MM.1S (cell line): ENCODE measurements around the gene SLC8A1.

Experiments used
- DNase-seq: peaks from one replicate; pipeline ENCODE4 v3.0.0-alpha.2; 2015
- H2AFZ ChIP-seq: fragments of 300-600 bp; sonication (generic); 2 replicates; pipeline ENCODE4 v1.6.0; 2016; ENCODE audit warnings: antibody characterized with exemption, low read length
- H3F3A ChIP-seq: fragments of 300-600 bp; sonication (generic); 2 replicates; pipeline ENCODE4 v1.6.1; 2016; ENCODE audit warnings: mild to moderate bottlenecking, antibody characterized with exemption, low read length, moderate library complexity, mixed read lengths; ENCODE audit not compliant: insufficient read depth
- H3K27ac ChIP-seq: fragments of 300-600 bp; sonication (generic); 2 replicates; pipeline ENCODE4 v1.5.1; 2016; ENCODE audit warnings: mild to moderate bottlenecking, low read length
- H3K27me3 ChIP-seq: fragments of 300-600 bp; sonication (generic); replicated peaks from 2 replicates; pipeline ENCODE4 v1.6.0; 2016; ENCODE audit warnings: low read length; ENCODE audit not compliant: insufficient read depth
- H3K36me3 ChIP-seq: fragments of 300-600 bp; sonication (generic); replicated peaks from 2 replicates; pipeline ENCODE4 v1.6.1; 2016; ENCODE audit warnings: mild to moderate bottlenecking, low read length, mixed read lengths; ENCODE audit not compliant: insufficient read depth
- H3K4me1 ChIP-seq: fragments of 300-600 bp; sonication (generic); 2 replicates; pipeline ENCODE4 v1.6.1; 2016; ENCODE audit warnings: low read length, mixed read lengths
- H3K4me2 ChIP-seq: fragments of 300-600 bp; sonication (generic); 2 replicates; pipeline ENCODE4 v1.6.0; 2016; ENCODE audit warnings: low read depth, low read length
- H3K4me3 ChIP-seq: fragments of 300-600 bp; sonication (generic); 2 replicates; pipeline ENCODE4 v1.5.1; 2016; ENCODE audit warnings: low read length, mixed read lengths
- H3K79me2 ChIP-seq: fragments of 300-600 bp; sonication (generic); 2 replicates; pipeline ENCODE4 v1.6.1; 2016; ENCODE audit warnings: mixed run types, low read length, mixed read lengths
- H3K9ac ChIP-seq: fragments of 300-600 bp; sonication (generic); 2 replicates; pipeline ENCODE4 v1.6.1; 2016; ENCODE audit warnings: low read length, mixed read lengths
- H3K9me2 ChIP-seq: fragments of 300-600 bp; sonication (generic); replicated peaks from 2 replicates; pipeline ENCODE4 v1.6.1; 2016; ENCODE audit warnings: mild to moderate bottlenecking, low read length, mixed read lengths; ENCODE audit not compliant: insufficient read depth
- H3K9me3 ChIP-seq: fragments of 300-600 bp; sonication (generic); replicated peaks from 2 replicates; pipeline ENCODE4 v1.6.1; 2016; ENCODE audit warnings: mild to moderate bottlenecking, low read length, mixed read lengths; ENCODE audit not compliant: insufficient read depth
- H4K20me1 ChIP-seq: fragments of 300-600 bp; sonication (generic); 2 replicates; pipeline ENCODE4 v1.6.1; 2016; ENCODE audit warnings: mild to moderate bottlenecking, low read length, moderate library complexity, mixed read lengths; ENCODE audit not compliant: insufficient read depth
- EZH2 ChIP-seq: fragments of 300-600 bp; sonication (generic); optimal IDR thresholded peaks from 2 replicates; pipeline ENCODE3; 2017; ENCODE audit warnings: low read depth, mild to moderate bottlenecking, antibody characterized with exemption, low read length, mixed read lengths
- EZH2phosphoT487 ChIP-seq: fragments of 300-600 bp; sonication (generic); IDR thresholded peaks from 2 replicates; pipeline ENCODE4 v1.6.1; 2018; ENCODE audit warnings: antibody characterized with exemption, low read length
- TF ChIP-seq, protein P1 (sequence below): fragments of 300-600 bp; sonication (generic); IDR thresholded peaks from 2 replicates; pipeline ENCODE4 v1.5.1; 2016; ENCODE audit warnings: antibody characterized with exemption, low read length, mixed read lengths

The SLC8A1 gene

DNA sequence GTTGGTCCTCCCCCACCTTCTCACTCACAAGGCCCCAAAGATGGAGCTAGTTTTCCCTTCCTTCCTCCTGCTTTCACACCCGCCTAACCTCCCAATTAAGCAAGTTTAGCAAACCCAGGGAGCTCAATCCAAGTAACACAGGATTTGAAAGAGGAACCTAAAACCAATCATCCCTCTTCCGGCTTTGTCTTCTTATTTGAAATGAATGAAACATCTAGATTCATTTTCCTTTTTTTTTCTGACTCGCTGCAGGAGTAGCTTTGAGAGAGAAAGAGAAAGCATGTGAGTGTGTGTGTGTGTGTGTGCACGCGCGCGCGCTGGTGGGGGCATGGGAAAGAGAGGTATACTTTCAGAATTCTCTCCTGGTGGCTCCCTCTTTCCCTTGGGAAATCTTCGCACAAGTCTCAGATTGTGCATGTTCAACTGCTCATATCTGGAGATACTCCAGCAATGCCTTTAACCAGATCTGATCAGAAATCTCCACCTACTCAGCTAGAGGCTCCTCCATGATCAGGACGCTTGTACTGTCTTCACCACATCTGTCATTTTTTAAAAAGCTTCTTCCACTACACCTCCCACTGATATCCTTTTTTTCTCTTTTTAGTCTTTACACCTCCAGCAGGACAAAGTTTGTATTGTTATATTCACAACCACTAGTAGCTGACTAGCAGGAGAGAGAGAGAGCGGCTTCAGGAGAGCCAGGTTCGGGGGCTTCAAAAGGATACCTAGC is 1.7 kb downstream of the SLC8A1 start:
- Histone ChIP-seq H3F3A (peaks cover 12% of the 10 kb centered on the region; the same call in 1 of the 2 replicates), H3K4me3 (peak overlapping the region; percentile 69), H3K79me2 (no peaks in the 10 kb centered on the region), H3K4me2 (peak overlapping the region; percentile 99), H4K20me1 (no peaks in the 10 kb centered on the region), H3K9me3 (no peaks in the 10 kb centered on the region), H3K36me3 (no peaks in the 10 kb centered on the region), H3K27me3 (no peaks in the 10 kb centered on the region), H3K9ac (peak overlapping the region; percentile 1; the same call in 1 of the 2 replicates), H3K27ac (no peak overlapping the region), H3K4me1 (no peaks in the 10 kb centered on the region), H3K9me2 (no peaks in the 10 kb centered on the region), H2AFZ (peak overlapping the region; percentile 88)
- TF ChIP-seq, protein P1, sequence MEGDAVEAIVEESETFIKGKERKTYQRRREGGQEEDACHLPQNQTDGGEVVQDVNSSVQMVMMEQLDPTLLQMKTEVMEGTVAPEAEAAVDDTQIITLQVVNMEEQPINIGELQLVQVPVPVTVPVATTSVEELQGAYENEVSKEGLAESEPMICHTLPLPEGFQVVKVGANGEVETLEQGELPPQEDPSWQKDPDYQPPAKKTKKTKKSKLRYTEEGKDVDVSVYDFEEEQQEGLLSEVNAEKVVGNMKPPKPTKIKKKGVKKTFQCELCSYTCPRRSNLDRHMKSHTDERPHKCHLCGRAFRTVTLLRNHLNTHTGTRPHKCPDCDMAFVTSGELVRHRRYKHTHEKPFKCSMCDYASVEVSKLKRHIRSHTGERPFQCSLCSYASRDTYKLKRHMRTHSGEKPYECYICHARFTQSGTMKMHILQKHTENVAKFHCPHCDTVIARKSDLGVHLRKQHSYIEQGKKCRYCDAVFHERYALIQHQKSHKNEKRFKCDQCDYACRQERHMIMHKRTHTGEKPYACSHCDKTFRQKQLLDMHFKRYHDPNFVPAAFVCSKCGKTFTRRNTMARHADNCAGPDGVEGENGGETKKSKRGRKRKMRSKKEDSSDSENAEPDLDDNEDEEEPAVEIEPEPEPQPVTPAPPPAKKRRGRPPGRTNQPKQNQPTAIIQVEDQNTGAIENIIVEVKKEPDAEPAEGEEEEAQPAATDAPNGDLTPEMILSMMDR, result no peak
- no peak for TF ChIP-seq EZH2phosphoT487
- no peak for TF ChIP-seq EZH2
- DNase-seq, result peak; percentile 33

DNA sequence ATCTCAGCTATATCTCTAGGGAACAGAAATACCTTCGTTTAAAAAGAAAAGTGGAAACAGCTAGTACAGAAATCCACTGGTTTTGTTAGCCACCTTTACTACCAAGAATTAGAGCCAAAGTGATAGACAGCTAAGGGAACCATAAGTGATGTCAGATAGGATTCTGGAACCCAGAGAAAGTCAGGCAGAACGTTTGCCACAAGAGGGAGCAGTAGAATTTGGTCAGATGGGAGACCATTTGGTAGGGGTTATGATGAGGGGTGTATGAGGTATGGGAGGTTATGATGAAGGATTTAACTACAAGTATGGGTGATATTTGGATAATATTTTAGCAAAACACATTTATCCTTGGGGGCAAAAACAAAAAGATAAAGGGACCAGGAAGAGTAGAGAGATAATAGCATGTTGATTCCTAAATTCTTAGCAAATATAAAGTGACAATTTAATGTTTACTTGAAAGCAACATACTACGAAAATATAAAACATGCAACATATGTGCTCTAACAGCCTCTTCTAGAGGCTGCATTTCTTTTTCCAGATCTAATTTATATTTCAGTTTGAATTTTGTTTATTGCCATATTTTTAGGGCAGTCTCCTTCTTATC is 3.3 kb downstream of the SLC8A1 start:
- no peaks in the 10 kb centered on the region for H3K4me1 ChIP-seq
- peaks cover 12% of the 10 kb centered on the region; the same call in 1 of the 2 replicates for H3F3A ChIP-seq
- no peak overlapping the region for H3K9ac ChIP-seq
- no peaks in the 10 kb centered on the region for H3K27me3 ChIP-seq
- DNase-seq, result peak; percentile 17
- no peaks in the 10 kb centered on the region for H3K36me3 ChIP-seq
- no peak overlapping the region for H3K27ac ChIP-seq
- H3K4me3 ChIP-seq, result no peak overlapping the region
- H3K9me2 ChIP-seq, result no peaks in the 10 kb centered on the region
- H2AFZ ChIP-seq, result no peak overlapping the region
- H3K4me2 ChIP-seq, result no peak overlapping the region
- TF ChIP-seq EZH2phosphoT487 (no peak), EZH2 (no peak)
- TF ChIP-seq, protein P1, result peak; percentile 66
- no peaks in the 10 kb centered on the region for H4K20me1 ChIP-seq
- no peaks in the 10 kb centered on the region for H3K79me2 ChIP-seq
- no peaks in the 10 kb centered on the region for H3K9me3 ChIP-seq

DNA sequence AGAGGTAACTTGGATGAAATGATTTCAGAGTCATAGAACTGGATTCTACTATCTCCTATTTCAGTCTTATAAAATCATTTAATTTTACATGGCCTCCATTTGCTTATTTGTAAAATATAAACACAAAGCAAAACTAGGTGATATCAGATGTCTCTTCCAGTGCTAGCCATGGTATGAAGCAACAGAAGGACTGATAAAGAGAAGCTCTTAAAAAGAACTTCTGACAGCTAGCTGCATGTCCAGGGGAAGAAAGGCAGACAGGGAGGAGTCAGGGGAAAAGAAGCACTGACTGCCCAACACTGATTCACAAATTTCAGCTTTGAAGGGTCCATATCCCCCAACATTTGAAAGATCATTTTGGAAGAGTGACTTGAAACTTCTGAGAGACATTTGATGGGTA is 6.4 kb downstream of the SLC8A1 start:
- H3K27me3 ChIP-seq, result no peaks in the 10 kb centered on the region
- H2AFZ ChIP-seq, result no peak overlapping the region
- H3K4me2 ChIP-seq, result no peak overlapping the region
- H3K36me3 ChIP-seq, result no peaks in the 10 kb centered on the region
- H3K9me3 ChIP-seq, result no peaks in the 10 kb centered on the region
- H3F3A ChIP-seq, result peaks cover 4% of the 10 kb centered on the region; the same call in 1 of the 2 replicates
- H3K9me2 ChIP-seq, result no peaks in the 10 kb centered on the region
- H3K27ac ChIP-seq, result no peak overlapping the region
- no peak overlapping the region for H3K4me3 ChIP-seq
- DNase-seq, result no peak
- H3K4me1 ChIP-seq, result no peaks in the 10 kb centered on the region
- no peaks in the 10 kb centered on the region for H4K20me1 ChIP-seq
- H3K79me2 ChIP-seq, result no peaks in the 10 kb centered on the region
- H3K9ac ChIP-seq, result no peak overlapping the region
- TF ChIP-seq, protein P1, result no peak
- TF ChIP-seq EZH2phosphoT487, result no peak
- TF ChIP-seq EZH2, result no peak
